GM21515 (cell line): ENCODE results near the gene AGPS.
A peak's percentile ranks its signal among the peaks of the same experiment; 100 is the strongest.
"Not testable (repeated sequence)": the region's sequence is repeated elsewhere in the genome, so short reads cannot be mapped to it uniquely, and the experiment has no call there.

Source experiments
- ATAC-seq: cut with Tn5 transposase; IDR thresholded peaks from one replicate; pipeline ENCODE4 v1.9.1; 2021; ENCODE audit not compliant: unreplicated experiment

AGPS gene

GRCh38 chr2:177547772-177548171 is 155.2 kb downstream of the AGPS start:
- ATAC-seq = no peak

GRCh38 chr2:177548636-177549035 is 156.1 kb downstream of the AGPS start:
- ATAC-seq = no peak

- ATAC-seq = no peak
These were observed 156.6 kb downstream of the AGPS start for GRCh38 chr2:177549171-177549570.

GRCh38 chr2:177550264-177551200 is 158.0 kb downstream of the AGPS start:
- ATAC-seq = no peak

GRCh38 chr2:177551360-177551759 is 158.8 kb downstream of the AGPS start:
- not testable (repeated sequence) for ATAC-seq

GRCh38 chr2:177551989-177552421 is 159.4 kb downstream of the AGPS start:
- no peak for ATAC-seq

GRCh38 chr2:177552422-177553175 is 160.0 kb downstream of the AGPS start:
- ATAC-seq = peak; percentile 95

GRCh38 chr2:177553176-177553884 is 160.8 kb downstream of the AGPS start:
- no peak for ATAC-seq

GRCh38 chr2:177554365-177554764 is 161.8 kb downstream of the AGPS start:
- no peak for ATAC-seq

- no peak for ATAC-seq
These were observed 163.6 kb downstream of the AGPS start for GRCh38 chr2:177556153-177556552.

GRCh38 chr2:177557794-177558193 is 165.2 kb downstream of the AGPS start:
- no peak for ATAC-seq

GRCh38 chr2:177559638-177560037 is 167.1 kb downstream of the AGPS start:
- no peak for ATAC-seq

- no peak for ATAC-seq
These were observed 175.8 kb downstream of the AGPS start for GRCh38 chr2:177568390-177568789.

GRCh38 chr2:177568893-177569292 is 176.3 kb downstream of the AGPS start:
- ATAC-seq = no peak

GRCh38 chr2:177572236-177572671 is 179.7 kb downstream of the AGPS start:
- no peak for ATAC-seq

GRCh38 chr2:177573120-177573519 is 180.5 kb downstream of the AGPS start:
- no peak for ATAC-seq

- ATAC-seq = no peak
These were observed 181.8 kb downstream of the AGPS start for GRCh38 chr2:177574356-177574755.

- no peak for ATAC-seq
These were observed 182.8 kb downstream of the AGPS start for GRCh38 chr2:177575358-177575757.

- no peak for ATAC-seq
These were observed 184.5 kb downstream of the AGPS start for GRCh38 chr2:177577075-177577474.

GRCh38 chr2:177578454-177578853 is 185.9 kb downstream of the AGPS start:
- ATAC-seq = no peak

- no peak for ATAC-seq
These were observed 187.0 kb downstream of the AGPS start for GRCh38 chr2:177579486-177580036.
